ENCODE data around the gene CMIP.
"Not testable (repeated sequence)": the region's sequence is repeated elsewhere in the genome, so short reads cannot be mapped to it uniquely, and the experiment has no call there.

Gene CMIP

GRCh38 chr16:81574168-81574567 is 129.6 kb downstream of the CMIP start:
- TF ChIP-seq ZNF274 (IDR thresholded peaks at IDR 0.05; ENCODE audit: low read depth, low read length): no peak

DNA sequence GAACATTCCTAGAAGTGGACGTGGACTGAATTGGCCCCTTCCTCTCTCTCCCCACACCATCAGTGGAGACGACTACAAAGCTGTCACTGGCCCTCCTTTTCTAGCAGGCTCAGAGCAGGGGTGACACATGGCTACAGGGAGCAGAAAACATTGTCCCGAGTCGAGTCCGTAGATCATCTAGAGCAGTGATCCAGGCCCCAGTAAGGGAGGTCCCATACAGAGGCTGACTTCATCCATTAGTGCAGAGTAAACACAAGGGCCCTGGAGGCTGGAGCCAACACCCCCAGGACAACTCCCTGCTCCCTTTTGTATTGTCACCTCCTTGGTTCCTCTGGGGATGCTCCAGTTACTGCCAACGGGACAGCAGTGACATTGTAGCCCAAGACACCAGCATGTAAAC is 130.7 kb downstream of the CMIP start:
- no peak for TF ChIP-seq ZNF274 (IDR thresholded peaks at IDR 0.05; ENCODE audit: low read depth, low read length)
- no peak overlapping the region for H3K4me3 ChIP-seq (ENCODE audit: low read length)

More at GRCh38 chr16:81574168-81574567, 129.6 kb downstream of the CMIP start:
- H3K4me3 ChIP-seq (ENCODE audit: low read length): no peak overlapping the region

DNA sequence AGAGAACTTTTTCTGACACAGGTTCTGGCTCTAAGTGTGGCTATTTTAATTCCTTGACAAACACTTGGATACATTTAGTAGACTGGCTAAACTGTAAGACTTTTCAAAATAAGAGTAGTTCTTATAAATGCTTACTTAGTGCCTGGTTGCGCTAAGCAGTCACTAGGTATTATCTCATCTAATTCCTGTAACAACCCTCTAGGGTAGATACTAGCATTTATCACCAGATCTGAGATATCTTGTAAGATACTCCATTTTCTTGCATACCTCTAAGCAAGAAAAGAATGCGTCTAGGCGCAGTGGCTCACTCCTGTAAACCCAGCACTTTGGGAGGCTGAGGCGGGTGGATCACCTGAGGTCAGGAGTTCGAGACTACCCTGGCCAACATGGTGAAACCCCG is 131.2 kb downstream of the CMIP start:
- no peak overlapping the region for H3K4me3 ChIP-seq (ENCODE audit: low read length)
- no peak for TF ChIP-seq ZNF274 (IDR thresholded peaks at IDR 0.05; ENCODE audit: low read depth, low read length)

DNA sequence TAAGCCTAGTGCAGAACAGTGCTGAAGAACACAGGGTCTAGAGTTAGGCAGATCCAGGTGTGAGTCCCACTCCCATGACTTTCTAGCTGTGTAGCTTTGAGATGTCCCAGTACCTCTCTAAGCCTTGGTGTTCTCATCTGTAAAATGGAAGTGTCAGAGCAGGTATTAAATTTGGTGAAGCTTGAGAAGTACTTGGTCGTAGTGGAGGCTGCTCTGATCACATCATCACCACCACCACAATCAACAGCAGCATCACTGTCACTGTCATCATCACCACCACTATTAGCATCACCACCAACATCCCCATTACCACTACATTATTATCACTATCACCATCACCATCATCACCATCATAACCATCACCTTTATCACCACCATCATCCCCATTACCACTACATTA is 132.1 kb downstream of the CMIP start:
- H3K4me3 ChIP-seq (ENCODE audit: low read length): no peak overlapping the region
- no peak for TF ChIP-seq ZNF274 (IDR thresholded peaks at IDR 0.05; ENCODE audit: low read depth, low read length)

- H3K4me3 ChIP-seq (ENCODE audit: low read length): not testable (repeated sequence)
These were observed 132.7 kb downstream of the CMIP start for GRCh38 chr16:81577272-81577671.

DNA sequence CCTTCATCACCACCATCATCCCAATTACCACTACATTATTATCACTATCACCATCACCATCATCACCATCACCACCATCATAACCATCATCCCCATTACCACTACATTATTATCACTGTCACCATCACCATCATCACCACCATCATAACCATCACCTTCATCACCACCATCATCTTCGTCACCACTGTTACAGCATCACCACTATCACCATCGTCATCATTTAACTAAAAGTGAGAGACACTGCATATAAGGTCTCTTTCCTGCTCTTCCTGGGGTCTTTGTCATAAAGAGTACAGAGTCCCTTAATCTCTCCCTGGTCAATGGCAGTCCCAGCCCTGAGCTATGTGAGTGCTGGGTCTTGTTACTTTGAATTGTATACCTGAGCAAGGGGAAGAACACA is 133.5 kb downstream of the CMIP start:
- H3K4me3 ChIP-seq (ENCODE audit: low read length): no peak overlapping the region
- no peak for TF ChIP-seq ZNF274 (IDR thresholded peaks at IDR 0.05; ENCODE audit: low read depth, low read length)

DNA sequence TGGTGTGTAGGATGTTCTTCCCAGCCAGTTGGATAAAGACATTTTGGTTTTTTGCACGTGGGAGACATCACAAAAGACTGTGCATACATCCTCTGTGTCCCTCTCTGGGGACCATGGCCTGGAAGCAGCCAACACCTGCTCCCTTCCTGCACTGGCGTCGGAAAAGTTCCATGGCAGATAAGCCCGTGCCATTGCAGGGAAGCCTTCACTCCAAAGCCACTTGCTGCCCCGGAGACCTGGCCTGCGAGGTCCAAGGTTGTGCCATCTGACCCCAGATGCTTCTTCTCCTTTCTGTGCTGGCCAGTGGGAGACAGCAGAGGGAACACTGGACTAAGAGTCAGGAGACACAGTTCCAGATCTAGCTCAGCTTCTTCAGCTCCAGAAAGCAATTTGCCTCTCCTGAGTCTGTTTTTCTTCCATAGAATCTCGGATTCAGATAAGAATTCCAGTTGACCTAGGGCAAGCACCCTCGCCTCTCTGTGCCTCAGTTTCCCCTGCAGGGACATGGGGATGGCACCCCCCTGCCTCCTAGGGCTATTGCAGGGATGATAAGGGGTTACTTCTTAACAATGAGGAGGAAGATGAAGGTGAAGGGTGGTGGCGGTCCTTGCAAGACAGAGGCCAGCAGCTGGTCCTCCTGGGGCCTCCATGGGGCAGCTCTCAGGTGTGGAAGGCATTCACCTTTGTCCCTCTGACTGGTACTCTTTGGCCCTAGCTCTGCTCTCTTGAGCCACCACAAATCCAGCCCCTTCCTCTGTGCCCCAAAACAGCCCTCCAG is 134.2 kb downstream of the CMIP start:
- no peak overlapping the region for H3K4me3 ChIP-seq (ENCODE audit: low read length)
- TF ChIP-seq ZNF274 (IDR thresholded peaks at IDR 0.05; ENCODE audit: low read depth, low read length): no peak

GRCh38 chr16:81581107-81581506 is 136.5 kb downstream of the CMIP start:
- no peak overlapping the region for H3K4me3 ChIP-seq (ENCODE audit: low read length)
- TF ChIP-seq ZNF274 (IDR thresholded peaks at IDR 0.05; ENCODE audit: low read depth, low read length): no peak

DNA sequence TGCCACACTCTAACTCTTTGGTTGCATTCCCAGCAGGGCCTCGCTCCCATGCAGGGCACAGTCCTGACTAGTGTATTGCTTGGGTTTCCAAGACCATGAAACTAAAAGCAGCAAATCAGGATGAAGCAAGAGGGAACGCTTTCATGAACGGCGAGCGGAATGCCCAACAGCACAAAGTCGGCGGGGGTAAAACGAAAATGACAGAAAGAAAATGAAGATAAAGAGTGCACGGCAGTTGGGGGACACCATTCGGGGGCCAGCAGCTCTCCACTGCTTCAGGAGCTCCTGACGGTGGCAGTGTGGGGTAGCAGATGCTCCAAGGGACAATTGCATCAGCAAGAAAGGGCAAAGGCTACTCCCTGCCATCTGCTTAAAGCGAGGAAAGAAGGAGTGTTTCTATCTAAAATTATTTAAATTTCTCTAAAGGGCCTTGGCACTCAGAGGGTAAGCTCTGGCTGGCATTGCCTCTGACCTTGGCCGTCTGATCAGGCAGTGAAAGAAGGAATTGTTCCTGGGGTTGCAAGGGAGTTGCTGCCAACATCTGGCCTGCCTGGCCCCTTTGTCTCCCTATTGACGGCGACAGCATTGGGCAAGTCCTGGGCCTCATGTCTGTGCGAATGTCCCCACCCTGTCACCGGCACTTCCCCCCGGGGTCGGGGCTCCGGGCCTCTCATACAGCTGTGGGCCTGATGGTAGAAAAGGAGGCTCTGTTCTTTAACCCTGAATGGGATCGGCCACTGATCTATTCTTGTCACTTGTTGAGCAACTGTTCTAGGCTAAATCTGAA is 138.2 kb downstream of the CMIP start:
- H3K4me3 ChIP-seq (ENCODE audit: low read length): no peak overlapping the region
- TF ChIP-seq ZNF274 (IDR thresholded peaks at IDR 0.05; ENCODE audit: low read depth, low read length): no peak

DNA sequence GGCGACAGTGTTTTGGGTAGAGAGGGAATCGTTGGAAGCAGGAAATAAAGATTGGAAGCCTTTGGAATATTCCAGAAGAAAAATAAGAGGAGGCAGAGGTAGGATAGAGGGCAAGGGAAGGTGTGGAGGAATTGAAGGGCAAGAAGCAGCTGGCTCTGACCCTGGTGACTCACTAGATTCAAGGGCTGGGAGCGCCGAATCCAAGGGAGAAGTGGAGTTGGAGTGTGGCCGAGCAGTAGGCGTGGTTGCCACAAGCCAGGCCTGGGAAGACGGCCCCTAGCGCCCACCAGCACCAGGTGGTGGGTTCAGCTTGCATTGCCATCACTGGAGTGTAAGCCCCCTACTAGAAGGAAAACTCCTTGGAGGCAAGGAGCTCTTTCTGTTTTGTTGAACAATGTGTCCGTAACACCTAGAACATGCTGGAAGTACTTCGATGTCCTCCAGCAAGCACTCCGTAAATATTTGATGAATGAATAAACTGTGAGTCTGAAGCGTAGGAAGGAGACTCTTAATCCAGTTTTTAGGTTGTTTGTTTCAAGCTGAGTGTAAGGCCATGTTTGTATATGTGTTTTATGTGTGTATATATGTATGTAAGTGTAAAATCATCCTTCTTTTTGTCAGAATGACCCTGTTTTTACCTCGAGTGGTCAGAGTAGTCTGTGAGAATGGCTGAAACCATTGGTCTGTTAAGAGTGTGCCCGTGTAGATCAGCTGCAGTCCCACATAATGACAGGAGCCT is 139.5 kb downstream of the CMIP start:
- H3K4me3 ChIP-seq (ENCODE audit: low read length): no peak overlapping the region
- TF ChIP-seq ZNF274 (IDR thresholded peaks at IDR 0.05; ENCODE audit: low read depth, low read length): no peak

- no peak overlapping the region for H3K4me3 ChIP-seq (ENCODE audit: low read length)
- TF ChIP-seq ZNF274 (IDR thresholded peaks at IDR 0.05; ENCODE audit: low read depth, low read length): no peak
These were observed 141.2 kb downstream of the CMIP start for GRCh38 chr16:81585785-81586184.

DNA sequence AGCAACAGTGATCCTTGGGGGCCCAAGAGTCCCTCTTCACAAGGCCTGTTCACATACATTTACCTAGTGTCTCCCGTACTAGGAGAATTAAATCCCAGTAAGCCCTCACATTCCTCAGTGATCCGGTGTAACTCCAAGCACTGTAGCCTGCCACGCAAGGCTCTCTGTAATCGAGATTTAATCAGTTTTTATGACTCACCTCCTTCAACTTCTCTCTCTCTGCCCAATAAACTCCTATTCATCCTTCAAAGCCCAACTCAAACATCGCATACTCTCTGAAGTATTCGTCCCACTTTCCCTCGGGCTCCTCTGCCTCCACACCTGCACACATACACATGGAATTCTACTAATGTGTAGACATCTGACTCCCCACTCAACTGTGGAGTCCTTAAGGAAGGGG is 141.8 kb downstream of the CMIP start:
- no peak for TF ChIP-seq ZNF274 (IDR thresholded peaks at IDR 0.05; ENCODE audit: low read depth, low read length)
- H3K4me3 ChIP-seq (ENCODE audit: low read length): no peak overlapping the region

GRCh38 chr16:81586977-81587625 is 142.5 kb downstream of the CMIP start:
- H3K4me3 ChIP-seq (ENCODE audit: low read length): no peak overlapping the region
- no peak for TF ChIP-seq ZNF274 (IDR thresholded peaks at IDR 0.05; ENCODE audit: low read depth, low read length)

DNA sequence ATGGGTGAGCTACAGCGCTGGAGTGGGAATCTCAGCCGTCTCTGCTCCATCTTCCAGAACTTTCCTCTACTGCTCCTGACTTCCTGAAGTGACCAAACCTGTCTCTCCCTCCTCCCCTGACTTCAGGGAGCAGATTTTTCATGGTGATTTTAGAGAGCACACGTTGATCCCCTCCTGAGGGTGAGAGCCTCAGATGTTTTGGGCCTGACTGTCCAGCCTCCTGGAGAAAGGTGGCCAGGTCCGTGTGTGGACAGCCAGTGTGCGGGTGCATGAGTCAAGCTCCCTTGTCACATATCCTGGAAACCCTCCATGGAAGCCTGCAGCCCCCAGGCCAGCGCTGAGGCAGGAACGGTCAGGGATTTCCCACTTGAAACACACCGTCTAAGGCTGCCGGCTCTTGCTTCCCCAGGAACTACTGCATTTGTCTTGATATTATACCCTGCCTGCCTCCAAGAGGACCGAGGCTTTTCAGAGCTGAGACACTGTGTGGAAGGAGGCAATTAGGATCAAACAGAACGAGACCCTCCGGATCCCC is 143.1 kb downstream of the CMIP start:
- H3K4me3 ChIP-seq (ENCODE audit: low read length): no peak overlapping the region
- TF ChIP-seq ZNF274 (IDR thresholded peaks at IDR 0.05; ENCODE audit: low read depth, low read length): no peak

All from GM08714 (cell line).